ENCODE measurements around the gene TRIP12.

DNA sequence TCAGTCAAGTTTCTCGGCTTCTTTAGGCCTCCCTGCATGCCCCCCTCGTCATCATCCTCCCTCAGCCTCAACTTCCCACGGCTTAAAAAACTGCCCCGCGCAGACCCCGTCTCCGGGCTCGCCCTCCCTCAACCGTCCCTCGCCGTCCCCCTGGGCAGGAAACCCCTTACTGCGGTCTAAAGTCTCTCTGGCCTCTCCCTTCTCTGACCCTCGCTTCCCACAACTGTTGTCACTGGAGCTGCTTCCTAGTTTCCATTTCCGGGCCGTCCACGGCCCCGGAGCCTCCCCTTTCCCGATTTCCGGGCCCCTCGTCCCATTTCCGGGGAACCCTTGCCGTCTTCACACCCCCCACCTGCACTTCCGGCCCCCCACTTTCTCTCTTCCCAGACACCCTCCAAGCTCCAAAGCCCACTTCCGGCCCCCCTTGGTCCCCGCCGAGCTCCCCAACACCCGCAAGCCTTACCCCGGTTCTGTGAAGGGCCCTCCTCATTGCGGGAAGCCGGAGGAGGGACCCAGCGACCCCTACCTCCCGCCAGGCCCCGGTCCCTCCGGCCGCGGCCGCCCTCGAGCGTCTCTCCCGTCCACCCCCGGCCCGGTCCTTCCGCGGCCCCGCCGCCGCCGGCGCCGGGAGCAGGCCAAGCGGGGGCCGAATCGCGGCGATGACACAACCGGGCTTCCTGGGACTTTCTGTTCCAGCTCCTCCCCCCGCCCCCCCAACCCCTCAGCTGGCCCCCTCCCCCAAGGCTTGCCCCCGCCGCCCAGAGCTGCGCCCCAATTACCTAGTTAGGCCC is 513 bp downstream of the TRIP12 start:
- TF ChIP-seq, protein P1, sequence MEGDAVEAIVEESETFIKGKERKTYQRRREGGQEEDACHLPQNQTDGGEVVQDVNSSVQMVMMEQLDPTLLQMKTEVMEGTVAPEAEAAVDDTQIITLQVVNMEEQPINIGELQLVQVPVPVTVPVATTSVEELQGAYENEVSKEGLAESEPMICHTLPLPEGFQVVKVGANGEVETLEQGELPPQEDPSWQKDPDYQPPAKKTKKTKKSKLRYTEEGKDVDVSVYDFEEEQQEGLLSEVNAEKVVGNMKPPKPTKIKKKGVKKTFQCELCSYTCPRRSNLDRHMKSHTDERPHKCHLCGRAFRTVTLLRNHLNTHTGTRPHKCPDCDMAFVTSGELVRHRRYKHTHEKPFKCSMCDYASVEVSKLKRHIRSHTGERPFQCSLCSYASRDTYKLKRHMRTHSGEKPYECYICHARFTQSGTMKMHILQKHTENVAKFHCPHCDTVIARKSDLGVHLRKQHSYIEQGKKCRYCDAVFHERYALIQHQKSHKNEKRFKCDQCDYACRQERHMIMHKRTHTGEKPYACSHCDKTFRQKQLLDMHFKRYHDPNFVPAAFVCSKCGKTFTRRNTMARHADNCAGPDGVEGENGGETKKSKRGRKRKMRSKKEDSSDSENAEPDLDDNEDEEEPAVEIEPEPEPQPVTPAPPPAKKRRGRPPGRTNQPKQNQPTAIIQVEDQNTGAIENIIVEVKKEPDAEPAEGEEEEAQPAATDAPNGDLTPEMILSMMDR (IDR thresholded peaks at IDR 0.05 in 8 of 11, conservative IDR thresholded peaks at IDR 0.05 in 3 of 11): peak in 1 of 11 experiments; percentile 9
- TF ChIP-seq POLR2AphosphoS5 (IDR thresholded peaks at IDR 0.05) (peak in 2 of 3 donors; percentile 13 to 31), POLR2A (IDR thresholded peaks at IDR 0.05) (no peak)
